Femur (tissue), 1 donor: ENCODE measurements around the gene OR1K1.
A peak's percentile ranks its signal among the peaks of the same experiment; 100 is the strongest.
"Not testable (repeated sequence)": the region's sequence is repeated elsewhere in the genome, so short reads cannot be mapped to it uniquely, and the experiment has no call there.

Experiments
- DNase-seq: peaks from one replicate; pipeline ENCODE4 v3.0.0-alpha.2; 2017

The OR1K1 gene

GRCh38 chr9:122814545-122814944 lies 14.6 kb downstream of the OR1K1 start:
- no peak for DNase-seq

DNA sequence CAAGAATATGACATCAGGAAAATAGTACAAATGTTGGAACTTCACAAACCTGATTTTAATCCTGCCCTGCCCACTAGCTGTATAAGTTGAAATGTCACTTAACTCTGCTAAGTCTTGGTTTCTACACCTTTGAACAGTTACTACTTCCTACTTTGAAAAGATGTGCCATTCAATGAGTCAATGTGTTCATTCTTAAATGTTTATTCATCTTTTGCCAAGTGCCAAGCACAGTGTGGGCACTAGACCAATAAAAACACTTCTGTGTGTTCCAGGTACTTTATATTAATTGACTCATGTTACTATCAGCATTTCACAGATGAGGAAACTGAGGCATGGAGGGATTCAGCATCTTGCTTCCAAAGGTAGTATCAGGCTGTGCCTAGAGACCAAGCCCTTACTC lies 15.6 kb downstream of the OR1K1 start:
- no peak for DNase-seq

- DNase-seq, result peak; percentile 53
Observed at GRCh38 chr9:122816163-122816867, 16.4 kb downstream of the OR1K1 start.

- DNase-seq, result no peak
Observed at GRCh38 chr9:122819326-122819725, 19.4 kb downstream of the OR1K1 start.

GRCh38 chr9:122819791-122820489 lies 20.0 kb downstream of the OR1K1 start:
- no peak for DNase-seq

- DNase-seq, result no peak
Observed at GRCh38 chr9:122820490-122820845, 20.5 kb downstream of the OR1K1 start.

- DNase-seq, result peak; percentile 42
Observed at GRCh38 chr9:122821278-122821943, 21.5 kb downstream of the OR1K1 start.

GRCh38 chr9:122822056-122822455 lies 22.1 kb downstream of the OR1K1 start:
- DNase-seq, result no peak

GRCh38 chr9:122822938-122823337 lies 23.0 kb downstream of the OR1K1 start:
- DNase-seq, result no peak

GRCh38 chr9:122827761-122828093 lies 27.8 kb downstream of the OR1K1 start:
- no peak for DNase-seq

GRCh38 chr9:122828965-122829284 lies 29.0 kb downstream of the OR1K1 start:
- DNase-seq, result not testable (repeated sequence)

DNA sequence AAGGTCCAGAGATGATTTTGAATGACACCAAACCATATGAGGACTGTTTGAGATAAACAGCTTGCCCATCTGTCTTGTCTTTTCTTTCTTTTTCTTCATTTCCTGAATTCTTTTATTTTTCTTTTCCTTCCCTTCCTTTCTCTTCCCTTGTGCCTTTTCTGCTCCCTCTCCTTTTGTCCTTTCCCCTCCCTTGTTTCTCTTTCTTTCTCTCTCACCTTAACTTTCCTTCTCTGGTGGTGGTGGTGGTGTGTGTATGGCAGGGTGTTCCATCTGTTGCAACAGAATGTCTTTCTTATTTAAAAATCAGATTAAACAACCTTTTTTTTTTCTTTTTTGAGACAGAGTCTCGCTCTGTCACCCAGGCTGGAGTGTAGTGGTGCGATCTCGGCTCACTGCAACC lies 32.3 kb downstream of the OR1K1 start:
- DNase-seq, result no peak

- peak; percentile 25 for DNase-seq
Observed at GRCh38 chr9:122835313-122835731, 35.4 kb downstream of the OR1K1 start.

DNA sequence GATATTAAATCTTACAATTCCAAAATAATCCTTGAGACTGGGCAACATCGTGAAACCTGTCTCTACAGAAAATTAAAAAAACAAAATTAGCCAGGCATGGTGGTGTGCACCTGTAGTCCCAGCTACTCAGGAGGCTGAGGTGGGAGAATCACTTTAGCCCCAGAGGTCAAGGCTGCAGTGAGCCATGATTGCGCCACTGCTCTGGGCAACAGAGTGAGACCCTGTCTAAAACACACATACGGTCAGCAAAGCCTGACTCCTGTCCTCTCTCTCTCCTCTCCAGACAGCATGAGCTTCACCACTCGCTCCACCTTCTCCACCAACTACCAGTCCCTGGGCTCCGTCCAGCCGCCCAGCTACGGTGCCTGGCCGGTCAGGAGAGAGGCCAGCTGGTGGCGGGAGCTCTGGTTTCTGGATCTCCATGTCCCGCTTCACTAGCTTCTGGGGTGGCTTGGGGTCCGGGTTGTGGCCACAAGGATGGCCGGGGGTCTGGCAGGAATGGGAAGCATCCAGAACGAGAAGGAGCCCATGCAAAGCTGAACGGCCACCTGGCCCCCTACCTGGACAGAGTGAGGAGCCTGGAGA lies 37.4 kb downstream of the OR1K1 start:
- DNase-seq, result no peak

- not testable (repeated sequence) for DNase-seq
Observed at GRCh38 chr9:122838441-122838840, 38.5 kb downstream of the OR1K1 start.

DNA sequence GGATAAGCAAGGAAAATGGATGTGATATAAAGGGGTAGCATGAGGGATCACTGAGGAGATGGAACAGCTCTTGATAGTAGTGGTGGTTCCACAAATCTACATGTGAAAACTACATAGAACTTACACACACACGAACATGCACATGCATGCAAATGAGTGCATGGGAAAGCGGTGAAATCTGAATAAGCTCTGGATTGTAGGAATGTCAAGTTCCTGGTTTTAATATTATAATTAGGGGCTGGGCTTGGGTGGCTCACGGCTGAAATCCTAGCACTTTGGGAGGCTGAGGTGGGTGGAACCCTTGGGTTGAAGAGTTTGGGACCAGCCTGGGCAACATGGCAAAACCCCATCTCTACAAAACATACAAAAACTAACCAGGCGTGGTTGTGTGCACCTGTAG lies 41.6 kb downstream of the OR1K1 start:
- no peak for DNase-seq

DNA sequence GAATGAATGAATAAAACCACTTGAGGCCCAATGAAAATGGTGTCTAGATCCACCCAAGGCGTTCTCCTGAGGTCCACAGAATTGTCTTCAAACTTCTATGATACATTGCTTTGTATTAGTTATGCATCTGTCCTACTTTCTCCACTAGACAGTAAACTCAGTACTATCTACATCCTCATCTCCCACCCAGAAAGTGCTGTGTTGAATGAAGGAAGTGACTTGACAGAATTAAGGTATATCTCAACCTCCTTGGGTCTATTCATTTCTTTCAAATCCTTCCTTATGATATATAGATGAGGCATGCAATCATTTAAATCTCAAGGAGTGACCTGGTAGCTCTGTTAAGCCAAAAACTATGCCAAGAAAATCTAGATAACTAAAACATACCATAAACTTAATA lies 44.2 kb downstream of the OR1K1 start:
- no peak for DNase-seq

GRCh38 chr9:122845116-122845515 lies 45.2 kb downstream of the OR1K1 start:
- DNase-seq, result no peak

- no peak for DNase-seq
Observed at GRCh38 chr9:122846371-122846940, 46.5 kb downstream of the OR1K1 start.

DNA sequence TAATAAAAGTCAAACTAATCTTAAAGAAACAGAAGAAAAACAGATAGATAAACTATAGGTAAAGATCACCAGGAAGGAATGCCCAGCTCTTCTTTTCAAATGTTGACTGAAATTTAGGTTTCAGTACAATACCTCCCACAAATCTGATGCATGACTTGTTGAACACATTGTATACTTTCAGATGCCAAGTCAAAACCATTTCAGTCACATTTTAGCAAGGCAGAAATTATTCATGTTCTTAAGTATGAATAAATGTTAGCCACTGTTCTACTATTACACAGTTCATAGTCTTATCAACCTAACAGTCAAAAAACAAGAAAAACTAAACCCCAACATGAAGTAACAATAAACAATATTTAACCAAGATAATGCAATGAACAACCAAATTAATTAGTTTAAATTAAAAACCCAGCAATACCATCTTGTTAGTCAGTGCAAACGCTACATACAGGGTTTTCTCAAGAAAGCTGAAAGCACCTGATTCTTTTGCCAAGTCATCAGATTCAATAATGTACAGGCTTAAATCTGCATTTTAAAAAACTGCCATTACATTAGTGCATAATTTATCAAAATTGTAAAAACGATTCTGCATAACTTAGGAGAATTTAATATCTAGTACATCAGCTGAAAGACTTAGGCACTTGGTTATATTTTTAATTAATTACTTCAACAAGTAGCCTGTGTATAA lies 48.5 kb downstream of the OR1K1 start:
- no peak for DNase-seq
